Measurements from ENCODE around the gene NPAS3. TPM values are rescaled to one million over a fixed set of nuclear protein-coding genes. Genes with fewer than 3 reads are reported as not detected.

The NPAS3 gene
- total and polyA plus RNA-seq, 4 experiments from 2014 or later = not detected

DNA sequence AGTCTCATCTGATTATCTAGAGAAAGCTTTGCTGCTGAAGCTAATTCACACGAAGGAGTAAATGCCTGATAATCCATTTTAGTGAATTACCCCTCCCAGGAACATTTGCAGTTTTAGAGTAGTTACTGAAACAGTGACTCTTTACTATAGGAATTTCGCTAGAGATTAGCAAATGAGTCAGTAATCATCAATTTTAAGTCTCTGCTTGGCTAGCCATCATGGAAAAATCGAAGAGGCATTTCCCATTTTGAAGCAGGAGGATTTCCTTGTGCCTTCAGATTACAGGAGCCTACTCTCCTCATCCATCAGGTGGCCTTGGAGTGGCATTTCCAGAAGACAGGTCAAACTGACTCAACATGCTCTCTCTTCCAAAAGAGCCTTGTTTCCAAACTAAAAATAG, 857.7 kb downstream of the NPAS3 start:
- Histone ChIP-seq H3K27me3 (ENCODE audit: insufficient read depth, low read length) (peaks cover 5% of the 10 kb centered on the region), H3K27ac (ENCODE audit: low read depth, low read length) (no peak overlapping the region), H3K9me3 (ENCODE audit: control insufficient read depth in 1 of 2, low read length in 2 of 2) (no peaks in the 10 kb centered on the region), H3K4me1 (ENCODE audit: insufficient read depth, low read length) (peaks cover 10% of the 10 kb centered on the region), H3K4me3 (ENCODE audit: low read length in 2 of 2) (no peak overlapping the region), H3K36me3 (ENCODE audit: insufficient read depth, low read length) (no peaks in the 10 kb centered on the region)
- Mint-ChIP-seq H3K4me1 (peaks cover 13 to 22% (median 18%) of the 10 kb centered on the region in 4 donors), H3K27ac (peak overlapping the region in 1 of 7 donors; percentile 1), H3K4me3 (no peak overlapping the region), H3K36me3 (peaks cover 0 to 4% of the 10 kb centered on the region in 2 donors), H3K9me3 (peaks cover 0 to 3% (median 2%) of the 10 kb centered on the region in 8 donors), H3K27me3 (peaks cover 25 to 39% of the 10 kb centered on the region in 2 donors)
- intact Hi-C loops (cut with micrococcal nuclease) = no loop called here
- ChIA-PET CTCF (ENCODE audit: partially characterized antibody) (interaction anchor here (1.0 to 1.9 kb wide), 3 partner anchors 11 to 14 kb away, joined by 3 to 5 read pairs (median 4); no protein-coding TSS in a partner anchor), POLR2A (ENCODE audit: partially characterized antibody) (no interaction called here)
- DNase-seq = no peak

DNA sequence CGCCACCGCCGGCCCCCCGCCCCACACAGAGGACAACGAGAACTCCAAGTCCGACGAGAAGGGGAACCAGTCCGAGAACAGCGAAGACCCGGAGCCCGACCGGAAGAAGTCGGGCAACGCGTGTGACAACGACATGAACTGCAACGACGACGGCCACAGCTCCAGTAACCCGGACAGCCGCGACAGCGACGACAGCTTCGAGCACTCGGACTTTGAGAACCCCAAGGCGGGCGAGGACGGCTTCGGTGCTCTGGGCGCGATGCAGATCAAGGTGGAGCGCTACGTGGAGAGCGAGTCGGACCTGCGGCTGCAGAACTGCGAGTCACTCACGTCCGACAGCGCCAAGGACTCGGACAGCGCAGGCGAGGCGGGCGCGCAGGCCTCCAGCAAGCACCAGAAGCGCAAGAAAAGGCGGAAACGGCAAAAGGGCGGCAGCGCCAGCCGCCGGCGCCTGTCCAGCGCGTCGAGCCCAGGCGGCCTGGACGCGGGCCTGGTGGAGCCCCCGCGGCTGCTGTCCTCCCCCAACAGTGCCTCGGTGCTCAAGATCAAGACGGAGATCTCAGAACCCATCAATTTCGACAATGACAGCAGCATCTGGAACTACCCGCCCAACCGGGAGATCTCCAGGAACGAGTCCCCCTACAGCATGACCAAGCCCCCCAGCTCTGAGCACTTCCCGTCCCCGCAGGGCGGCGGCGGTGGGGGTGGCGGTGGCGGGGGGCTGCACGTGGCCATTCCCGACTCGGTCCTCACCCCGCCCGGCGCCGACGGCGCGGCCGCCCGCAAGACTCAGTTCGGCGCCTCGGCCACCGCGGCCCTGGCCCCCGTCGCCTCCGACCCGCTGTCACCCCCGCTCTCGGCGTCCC, 861.3 kb downstream of the NPAS3 start:
- Mint-ChIP-seq H3K4me1 (peaks cover 2 to 6% (median 5%) of the 10 kb centered on the region in 4 donors), H3K27ac (no peak overlapping the region), H3K27me3 (peaks cover 24 to 25% of the 10 kb centered on the region in 2 donors), H3K9me3 (peaks cover 0 to 4% (median 2%) of the 10 kb centered on the region in 8 donors), H3K36me3 (peaks cover 0 to 4% of the 10 kb centered on the region in 2 donors), H3K4me3 (peak overlapping the region in 2 of 8 donors; percentile 29 to 41)
- no peaks in the 10 kb centered on the region for H3K4me1 ChIP-seq (ENCODE audit: insufficient read depth, low read length)
- ChIA-PET POLR2A (ENCODE audit: partially characterized antibody) (no interaction called here), CTCF (ENCODE audit: partially characterized antibody) (no interaction called here)
- intact Hi-C loops (cut with micrococcal nuclease) = no loop called here
- H3K27me3 ChIP-seq (ENCODE audit: insufficient read depth, low read length) = peaks cover 5% of the 10 kb centered on the region
- no peaks in the 10 kb centered on the region for H3K36me3 ChIP-seq (ENCODE audit: insufficient read depth, low read length)
- H3K4me3 ChIP-seq (ENCODE audit: low read length in 2 of 2) = no peak overlapping the region
- no peak for DNase-seq
- H3K27ac ChIP-seq (ENCODE audit: low read depth, low read length) = no peak overlapping the region
- H3K9me3 ChIP-seq (ENCODE audit: control insufficient read depth in 1 of 2, low read length in 2 of 2) = no peaks in the 10 kb centered on the region

DNA sequence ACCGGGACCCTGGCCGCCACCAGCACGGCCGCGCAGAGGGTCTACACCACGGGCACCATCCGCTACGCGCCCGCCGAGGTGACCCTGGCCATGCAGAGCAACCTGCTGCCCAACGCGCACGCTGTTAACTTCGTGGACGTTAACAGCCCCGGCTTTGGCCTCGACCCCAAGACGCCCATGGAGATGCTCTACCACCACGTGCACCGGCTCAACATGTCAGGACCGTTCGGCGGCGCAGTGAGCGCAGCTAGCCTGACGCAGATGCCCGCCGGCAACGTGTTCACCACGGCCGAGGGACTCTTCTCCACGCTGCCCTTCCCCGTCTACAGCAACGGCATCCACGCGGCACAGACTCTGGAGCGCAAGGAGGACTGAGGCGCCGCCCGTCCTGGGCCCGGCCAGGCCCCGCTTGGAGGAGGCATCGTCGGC, 862.1 kb downstream of the NPAS3 start:
- Mint-ChIP-seq H3K4me1 (peaks cover 2 to 6% (median 5%) of the 10 kb centered on the region in 4 donors), H3K4me3 (peak overlapping the region in 2 of 8 donors; percentile 1 to 20), H3K9me3 (peaks cover 0 to 4% (median 2%) of the 10 kb centered on the region in 8 donors), H3K36me3 (peaks cover 0 to 4% of the 10 kb centered on the region in 2 donors), H3K27ac (no peak overlapping the region), H3K27me3 (peaks cover 23 to 24% of the 10 kb centered on the region in 2 donors)
- ChIA-PET CTCF (ENCODE audit: partially characterized antibody) (no interaction called here), POLR2A (ENCODE audit: partially characterized antibody) (no interaction called here)
- intact Hi-C loops (cut with micrococcal nuclease) = no loop called here
- H3K4me1 ChIP-seq (ENCODE audit: insufficient read depth, low read length) = no peaks in the 10 kb centered on the region
- H3K9me3 ChIP-seq (ENCODE audit: control insufficient read depth in 1 of 2, low read length in 2 of 2) = no peaks in the 10 kb centered on the region
- DNase-seq = no peak
- H3K36me3 ChIP-seq (ENCODE audit: insufficient read depth, low read length) = no peaks in the 10 kb centered on the region
- H3K4me3 ChIP-seq (ENCODE audit: low read length in 2 of 2) = no peak overlapping the region
- H3K27ac ChIP-seq (ENCODE audit: low read depth, low read length) = no peak overlapping the region
- peaks cover 5% of the 10 kb centered on the region for H3K27me3 ChIP-seq (ENCODE audit: insufficient read depth, low read length)

DNA sequence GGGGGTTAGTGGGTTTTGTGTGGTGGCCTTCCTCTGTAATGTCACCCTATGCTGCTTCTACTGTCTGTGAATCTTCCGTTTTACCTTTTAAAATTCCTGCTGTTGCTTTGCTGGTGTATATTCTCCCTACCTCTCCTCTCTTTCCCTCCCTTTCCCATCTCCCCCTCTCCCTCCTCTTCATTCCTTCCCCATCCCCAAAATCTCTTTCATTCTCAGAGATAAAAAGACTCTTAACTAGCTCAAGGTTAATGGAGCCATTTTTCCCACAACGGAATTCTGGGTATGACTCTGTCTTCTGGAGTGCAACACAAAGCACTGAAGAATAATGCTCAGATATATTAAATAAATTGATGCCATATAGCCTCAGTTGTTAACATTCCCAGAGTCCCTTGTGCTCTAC, 864.1 kb downstream of the NPAS3 start:
- Histone ChIP-seq H3K36me3 (ENCODE audit: insufficient read depth, low read length) (no peaks in the 10 kb centered on the region), H3K27me3 (ENCODE audit: insufficient read depth, low read length) (peaks cover 5% of the 10 kb centered on the region), H3K27ac (ENCODE audit: low read depth, low read length) (no peak overlapping the region), H3K9me3 (ENCODE audit: control insufficient read depth in 1 of 2, low read length in 2 of 2) (no peaks in the 10 kb centered on the region), H3K4me3 (ENCODE audit: low read length in 2 of 2) (no peak overlapping the region), H3K4me1 (ENCODE audit: insufficient read depth, low read length) (no peaks in the 10 kb centered on the region)
- peaks cover 20 to 24% of the 10 kb centered on the region in 2 donors for H3K27me3 Mint-ChIP-seq
- peaks cover 0 to 4% of the 10 kb centered on the region in 2 donors for H3K36me3 Mint-ChIP-seq
- H3K4me1 Mint-ChIP-seq = peaks cover 2 to 6% (median 5%) of the 10 kb centered on the region in 4 donors
- intact Hi-C loops (cut with micrococcal nuclease) = no loop called here
- H3K27ac Mint-ChIP-seq = no peak overlapping the region
- peaks cover 0 to 4% (median 2%) of the 10 kb centered on the region in 8 donors for H3K9me3 Mint-ChIP-seq
- no peak for DNase-seq
- no peak overlapping the region for H3K4me3 Mint-ChIP-seq
- ChIA-PET CTCF (ENCODE audit: partially characterized antibody) (interaction anchor here (0.7 to 3.7 kb wide), 2 partner anchors 8 to 9 kb away, joined by 3 to 23 read pairs; no protein-coding TSS in a partner anchor), POLR2A (ENCODE audit: partially characterized antibody) (no interaction called here)

DNA sequence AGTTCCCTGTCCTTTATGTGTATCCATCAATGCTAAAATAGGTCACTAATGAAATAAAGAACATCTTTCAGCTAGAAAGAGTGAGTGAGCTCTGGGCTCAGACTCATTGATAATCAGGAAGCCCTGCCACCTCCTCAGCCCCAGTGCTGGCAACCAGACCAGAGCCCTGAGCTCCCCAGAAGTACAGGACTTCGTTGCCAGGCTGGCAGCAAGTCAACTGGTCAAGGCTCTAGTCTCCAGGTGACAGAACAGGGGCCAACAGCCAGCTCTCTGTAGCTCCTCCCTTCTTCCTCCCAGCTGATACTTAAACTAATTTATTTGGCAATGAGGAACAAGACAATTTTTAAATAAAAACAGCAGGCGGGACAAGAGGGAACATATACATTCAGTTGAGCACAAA, 866.9 kb downstream of the NPAS3 start:
- Histone ChIP-seq H3K4me3 (ENCODE audit: low read length in 2 of 2) (no peak overlapping the region), H3K4me1 (ENCODE audit: insufficient read depth, low read length) (no peaks in the 10 kb centered on the region), H3K27me3 (ENCODE audit: insufficient read depth, low read length) (no peaks in the 10 kb centered on the region), H3K9me3 (ENCODE audit: control insufficient read depth in 1 of 2, low read length in 2 of 2) (no peaks in the 10 kb centered on the region), H3K27ac (ENCODE audit: low read depth, low read length) (no peak overlapping the region), H3K36me3 (ENCODE audit: insufficient read depth, low read length) (no peaks in the 10 kb centered on the region)
- Mint-ChIP-seq H3K27me3 (peaks cover 14 to 16% of the 10 kb centered on the region in 2 donors), H3K27ac (no peak overlapping the region), H3K4me3 (no peak overlapping the region), H3K9me3 (peaks cover 0 to 5% (median 2%) of the 10 kb centered on the region in 8 donors), H3K36me3 (peaks cover 0 to 4% of the 10 kb centered on the region in 2 donors), H3K4me1 (peaks cover 2 to 5% (median 4%) of the 10 kb centered on the region in 4 donors)
- CTCF ChIA-PET (ENCODE audit: partially characterized antibody) = interaction anchor here (3.7 kb wide), 1 partner anchor 12 kb away, joined by 23 read pairs; no protein-coding TSS in a partner anchor
- POLR2A ChIA-PET (ENCODE audit: partially characterized antibody) = no interaction called here
- intact Hi-C loops (cut with micrococcal nuclease) = no loop called here
- DNase-seq = no peak

DNA sequence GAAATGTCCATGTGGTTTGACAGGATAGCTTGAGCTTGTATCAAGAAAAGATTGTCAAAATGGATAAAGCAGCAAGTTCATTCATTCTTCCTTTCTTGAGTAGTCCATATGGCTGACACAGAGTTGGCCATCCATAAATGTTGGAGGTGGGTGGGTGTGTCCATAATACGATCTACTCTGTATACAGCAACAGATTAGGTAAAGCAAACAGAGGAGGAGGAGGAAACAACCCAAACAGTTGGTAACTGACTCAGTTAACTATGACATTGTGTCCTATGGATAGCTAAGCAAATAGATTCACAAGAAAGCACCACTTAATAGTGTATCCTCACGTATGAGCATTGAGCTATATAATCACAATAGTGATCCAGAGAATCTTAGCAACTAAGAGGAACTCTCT, 868.2 kb downstream of the NPAS3 start:
- Mint-ChIP-seq H3K27me3 (peaks cover 5 to 9% of the 10 kb centered on the region in 2 donors), H3K9me3 (peaks cover 0 to 3% (median 0%) of the 10 kb centered on the region in 8 donors), H3K4me3 (no peak overlapping the region), H3K36me3 (no peaks in the 10 kb centered on the region), H3K27ac (no peak overlapping the region), H3K4me1 (no peaks in the 10 kb centered on the region)
- Histone ChIP-seq H3K27ac (ENCODE audit: low read depth, low read length) (no peak overlapping the region), H3K9me3 (ENCODE audit: control insufficient read depth in 1 of 2, low read length in 2 of 2) (no peaks in the 10 kb centered on the region), H3K27me3 (ENCODE audit: insufficient read depth, low read length) (no peaks in the 10 kb centered on the region), H3K4me1 (ENCODE audit: insufficient read depth, low read length) (no peaks in the 10 kb centered on the region), H3K36me3 (ENCODE audit: insufficient read depth, low read length) (no peaks in the 10 kb centered on the region), H3K4me3 (ENCODE audit: low read length in 2 of 2) (no peak overlapping the region)
- DNase-seq = no peak
- ChIA-PET POLR2A (ENCODE audit: partially characterized antibody) (no interaction called here), CTCF (ENCODE audit: partially characterized antibody) (interaction anchor here (0.7 to 1.6 kb wide), 4 partner anchors 9 to 16 kb away, joined by 3 to 6 read pairs (median 4); no protein-coding TSS in a partner anchor)
- intact Hi-C loops (cut with micrococcal nuclease) = no loop called here

DNA sequence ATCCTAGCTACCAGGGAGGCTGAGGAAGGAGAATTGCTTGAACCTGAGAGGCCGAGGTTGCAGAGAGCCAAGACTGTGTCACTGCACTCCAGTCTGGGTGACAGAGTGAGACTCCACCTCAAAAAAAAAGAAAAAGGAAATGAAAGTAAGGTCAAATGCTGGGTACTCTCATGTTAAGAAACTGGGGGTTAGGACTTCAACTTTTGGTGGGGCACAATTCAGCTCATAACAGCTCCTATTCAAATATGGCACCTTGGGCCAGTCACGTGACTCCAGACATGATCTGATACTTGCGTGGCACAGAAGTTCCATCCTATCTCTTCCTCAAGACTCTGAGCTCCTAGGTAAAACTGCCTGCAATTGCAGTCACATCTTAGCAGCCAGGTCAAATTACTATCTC, 869.5 kb downstream of the NPAS3 start:
- H3K27ac Mint-ChIP-seq = no peak overlapping the region
- H3K27me3 Mint-ChIP-seq = peaks cover 2 to 3% of the 10 kb centered on the region in 2 donors
- Histone ChIP-seq H3K9me3 (ENCODE audit: control insufficient read depth in 1 of 2, low read length in 2 of 2) (no peaks in the 10 kb centered on the region), H3K27ac (ENCODE audit: low read depth, low read length) (no peak overlapping the region), H3K4me3 (ENCODE audit: low read length in 2 of 2) (no peak overlapping the region), H3K36me3 (ENCODE audit: insufficient read depth, low read length) (no peaks in the 10 kb centered on the region), H3K27me3 (ENCODE audit: insufficient read depth, low read length) (no peaks in the 10 kb centered on the region), H3K4me1 (ENCODE audit: insufficient read depth, low read length) (no peaks in the 10 kb centered on the region)
- H3K4me1 Mint-ChIP-seq = no peaks in the 10 kb centered on the region
- peaks cover 0 to 3% (median 0%) of the 10 kb centered on the region in 8 donors for H3K9me3 Mint-ChIP-seq
- ChIA-PET CTCF (ENCODE audit: partially characterized antibody) (interaction anchor here (1.3 kb wide), 2 partner anchors 11 to 16 kb away, joined by 3 to 6 read pairs; no protein-coding TSS in a partner anchor), POLR2A (ENCODE audit: partially characterized antibody) (no interaction called here)
- intact Hi-C loops (cut with micrococcal nuclease) = no loop called here
- H3K4me3 Mint-ChIP-seq = no peak overlapping the region
- no peak for DNase-seq
- H3K36me3 Mint-ChIP-seq = no peaks in the 10 kb centered on the region

All from CD4-positive, alpha-beta memory T cell (primary cell).